AG08395 (cell line): ENCODE data around the gene MUC5B.
"Not testable (repeated sequence)": the region's sequence is repeated elsewhere in the genome, so short reads cannot be mapped to it uniquely, and the experiment has no call there.

Source experiments
- DNase-seq: peaks from one replicate; pipeline ENCODE4 v3.0.0; 2012; ENCODE audit warnings: mixed read lengths, low spot score

The MUC5B gene, protein sequence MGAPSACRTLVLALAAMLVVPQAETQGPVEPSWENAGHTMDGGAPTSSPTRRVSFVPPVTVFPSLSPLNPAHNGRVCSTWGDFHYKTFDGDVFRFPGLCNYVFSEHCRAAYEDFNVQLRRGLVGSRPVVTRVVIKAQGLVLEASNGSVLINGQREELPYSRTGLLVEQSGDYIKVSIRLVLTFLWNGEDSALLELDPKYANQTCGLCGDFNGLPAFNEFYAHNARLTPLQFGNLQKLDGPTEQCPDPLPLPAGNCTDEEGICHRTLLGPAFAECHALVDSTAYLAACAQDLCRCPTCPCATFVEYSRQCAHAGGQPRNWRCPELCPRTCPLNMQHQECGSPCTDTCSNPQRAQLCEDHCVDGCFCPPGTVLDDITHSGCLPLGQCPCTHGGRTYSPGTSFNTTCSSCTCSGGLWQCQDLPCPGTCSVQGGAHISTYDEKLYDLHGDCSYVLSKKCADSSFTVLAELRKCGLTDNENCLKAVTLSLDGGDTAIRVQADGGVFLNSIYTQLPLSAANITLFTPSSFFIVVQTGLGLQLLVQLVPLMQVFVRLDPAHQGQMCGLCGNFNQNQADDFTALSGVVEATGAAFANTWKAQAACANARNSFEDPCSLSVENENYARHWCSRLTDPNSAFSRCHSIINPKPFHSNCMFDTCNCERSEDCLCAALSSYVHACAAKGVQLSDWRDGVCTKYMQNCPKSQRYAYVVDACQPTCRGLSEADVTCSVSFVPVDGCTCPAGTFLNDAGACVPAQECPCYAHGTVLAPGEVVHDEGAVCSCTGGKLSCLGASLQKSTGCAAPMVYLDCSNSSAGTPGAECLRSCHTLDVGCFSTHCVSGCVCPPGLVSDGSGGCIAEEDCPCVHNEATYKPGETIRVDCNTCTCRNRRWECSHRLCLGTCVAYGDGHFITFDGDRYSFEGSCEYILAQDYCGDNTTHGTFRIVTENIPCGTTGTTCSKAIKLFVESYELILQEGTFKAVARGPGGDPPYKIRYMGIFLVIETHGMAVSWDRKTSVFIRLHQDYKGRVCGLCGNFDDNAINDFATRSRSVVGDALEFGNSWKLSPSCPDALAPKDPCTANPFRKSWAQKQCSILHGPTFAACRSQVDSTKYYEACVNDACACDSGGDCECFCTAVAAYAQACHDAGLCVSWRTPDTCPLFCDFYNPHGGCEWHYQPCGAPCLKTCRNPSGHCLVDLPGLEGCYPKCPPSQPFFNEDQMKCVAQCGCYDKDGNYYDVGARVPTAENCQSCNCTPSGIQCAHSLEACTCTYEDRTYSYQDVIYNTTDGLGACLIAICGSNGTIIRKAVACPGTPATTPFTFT (N-terminal part only)

DNA sequence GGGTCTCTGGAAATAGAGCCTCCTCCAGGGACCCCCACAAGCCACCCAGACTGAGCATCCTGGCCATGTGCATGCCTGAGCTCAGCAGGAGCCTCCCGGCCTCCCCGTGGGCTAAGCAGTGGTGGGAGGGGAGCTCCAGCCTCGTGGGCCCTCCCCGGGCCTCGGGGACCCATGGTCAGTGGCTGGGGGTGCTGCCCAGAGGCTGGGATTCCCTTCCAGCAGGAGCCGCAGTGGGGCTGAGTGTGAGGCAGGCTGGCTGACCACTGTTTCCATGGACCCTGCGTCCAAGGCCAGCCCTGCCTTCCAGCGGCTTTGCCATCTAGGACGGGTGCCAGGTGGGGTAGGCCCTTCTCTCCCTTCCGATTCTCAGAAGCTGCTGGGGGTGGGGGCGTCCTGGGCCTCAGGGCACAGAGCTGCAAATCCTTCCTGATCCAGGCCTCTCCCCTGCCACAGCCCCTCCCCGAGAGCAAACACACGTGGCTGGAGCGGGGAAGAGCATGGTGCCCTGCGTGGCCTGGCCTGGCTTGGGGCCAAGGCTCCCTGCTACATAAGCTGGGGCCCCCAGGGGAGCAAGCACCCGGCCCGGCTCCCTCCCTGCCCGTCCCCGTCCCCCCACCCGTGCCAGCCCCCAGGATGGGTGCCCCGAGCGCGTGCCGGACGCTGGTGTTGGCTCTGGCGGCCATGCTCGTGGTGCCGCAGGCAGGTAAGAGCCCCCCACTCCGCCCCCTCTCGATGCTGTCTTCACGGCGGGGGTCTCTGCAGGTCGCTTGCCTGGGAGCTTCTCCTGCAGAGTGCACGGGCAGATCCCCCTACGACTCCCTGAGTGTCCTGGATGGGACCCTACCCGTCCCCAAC, at the start of gene MUC5B:
Gene MUC5B, plus strand, starts transcription at position 576 of the 855 bp plus-strand sequence. Its CDS starts 58 bp downstream, at position 634.
- no peak for DNase-seq

DNA sequence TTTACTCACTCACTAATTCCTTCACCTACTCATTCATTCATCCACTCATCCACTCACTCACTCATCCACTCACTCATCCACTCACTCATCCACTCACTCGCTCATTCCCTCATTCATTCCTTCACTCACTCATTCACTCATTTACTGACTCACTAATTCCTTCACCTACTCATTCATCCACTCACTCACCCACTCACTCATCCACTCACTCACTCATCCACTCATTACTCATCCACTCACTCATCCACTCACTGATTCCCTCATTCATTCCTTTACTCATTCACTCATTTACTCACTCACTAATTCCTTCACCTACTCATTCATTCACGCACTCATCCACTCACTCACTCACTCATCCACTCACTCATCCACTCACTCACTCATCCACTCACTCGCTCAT, 49.5 kb upstream of the MUC5B start:
- DNase-seq = not testable (repeated sequence)

DNA sequence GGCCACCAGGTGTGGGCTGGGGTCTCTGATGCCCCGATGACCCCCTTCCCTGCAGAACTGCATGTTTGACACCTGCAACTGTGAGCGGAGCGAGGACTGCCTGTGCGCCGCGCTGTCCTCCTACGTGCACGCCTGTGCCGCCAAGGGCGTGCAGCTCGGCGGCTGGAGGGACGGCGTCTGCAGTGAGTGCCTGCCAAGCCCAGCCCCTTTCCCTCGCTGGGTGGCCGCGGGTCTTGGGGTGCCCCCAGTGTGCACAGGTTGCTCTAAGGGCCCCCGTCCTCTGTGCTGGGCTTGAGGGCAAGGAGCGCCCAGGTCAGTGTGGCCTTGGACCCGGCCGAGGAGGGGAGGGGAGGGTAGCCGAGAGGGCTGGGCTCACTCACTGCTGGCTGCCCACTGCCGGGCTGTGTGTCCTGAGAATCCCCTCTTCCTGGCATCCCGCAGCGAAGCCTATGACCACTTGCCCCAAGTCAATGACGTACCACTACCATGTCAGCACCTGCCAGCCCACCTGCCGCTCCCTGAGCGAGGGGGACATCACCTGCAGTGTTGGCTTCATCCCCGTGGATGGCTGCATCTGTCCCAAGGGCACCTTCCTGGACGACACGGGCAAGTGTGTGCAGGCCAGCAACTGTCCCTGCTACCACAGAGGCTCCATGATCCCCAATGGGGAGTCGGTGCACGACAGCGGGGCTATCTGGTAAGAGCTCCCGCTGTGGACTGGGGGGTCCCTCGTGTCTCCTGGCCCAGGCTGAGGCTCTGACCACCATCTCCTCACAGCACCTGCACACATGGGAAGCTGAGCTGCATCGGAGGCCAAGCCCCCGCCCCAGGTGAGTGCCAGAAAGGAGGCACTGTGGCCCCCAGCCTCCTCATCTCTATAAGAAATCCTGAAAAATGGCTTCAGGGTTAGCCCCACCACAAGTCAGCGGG, 48.2 kb upstream of the MUC5B start:
- DNase-seq = no peak

DNA sequence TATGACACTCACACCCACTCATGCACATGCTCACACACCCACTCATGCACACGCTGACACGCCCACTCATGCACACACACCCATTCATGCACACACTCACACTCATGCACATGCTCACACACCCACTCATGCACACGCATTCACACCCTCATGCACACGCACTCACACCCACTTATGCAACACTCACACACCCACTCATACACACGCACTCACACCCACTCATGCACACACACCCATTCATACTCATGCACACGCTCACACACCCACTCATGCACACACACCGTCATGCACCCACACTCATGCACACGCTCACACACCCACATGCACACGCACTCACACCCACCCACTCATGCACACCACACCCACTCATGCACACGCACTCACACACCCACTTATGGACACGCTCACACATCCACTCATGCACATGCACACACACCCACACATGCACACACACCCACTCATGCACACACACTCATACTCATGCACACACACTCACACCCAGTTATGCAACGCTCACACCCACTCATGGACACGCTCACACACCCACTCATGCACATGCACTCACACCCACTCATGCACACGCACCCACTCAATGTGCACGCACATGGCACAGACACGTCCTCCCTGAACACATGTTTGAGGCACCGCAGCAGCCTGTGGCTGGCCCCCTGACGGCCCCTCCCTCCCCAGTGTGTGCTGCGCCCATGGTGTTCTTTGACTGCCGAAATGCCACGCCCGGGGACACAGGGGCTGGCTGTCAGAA, 47.2 kb upstream of the MUC5B start:
- no peak for DNase-seq

DNA sequence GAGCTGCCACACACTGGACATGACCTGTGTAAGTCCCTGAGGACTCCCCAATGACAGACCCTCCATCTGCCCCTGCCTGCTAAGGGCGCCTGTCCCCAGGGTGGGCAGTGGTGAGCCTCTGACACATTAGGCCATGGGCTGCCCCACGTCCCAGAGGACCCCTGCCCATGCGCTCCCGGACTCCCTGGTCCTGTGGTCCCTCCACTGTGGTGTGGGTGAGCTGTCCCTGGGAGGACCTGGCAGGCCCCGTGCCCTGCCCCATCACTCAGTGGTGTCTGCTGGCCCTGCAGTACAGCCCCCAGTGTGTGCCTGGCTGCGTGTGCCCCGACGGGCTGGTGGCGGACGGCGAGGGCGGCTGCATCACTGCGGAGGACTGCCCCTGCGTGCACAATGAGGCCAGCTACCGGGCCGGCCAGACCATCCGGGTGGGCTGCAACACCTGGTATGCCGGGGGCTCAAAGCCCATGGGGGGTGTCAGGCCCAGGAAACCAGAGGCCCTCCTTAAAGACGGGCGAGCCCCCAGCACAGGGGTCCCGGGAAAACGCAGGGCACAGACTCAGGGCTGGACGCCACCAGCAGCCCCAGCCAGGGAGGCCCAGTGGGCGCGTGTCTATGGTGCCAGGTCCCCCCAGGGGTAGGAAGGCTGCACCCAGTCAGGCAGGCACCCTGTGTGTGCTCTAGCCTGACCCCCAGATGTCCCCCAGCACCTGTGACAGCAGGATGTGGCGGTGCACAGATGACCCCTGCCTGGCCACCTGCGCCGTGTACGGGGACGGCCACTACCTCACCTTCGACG, 46.4 kb upstream of the MUC5B start:
- DNase-seq = no peak

DNA sequence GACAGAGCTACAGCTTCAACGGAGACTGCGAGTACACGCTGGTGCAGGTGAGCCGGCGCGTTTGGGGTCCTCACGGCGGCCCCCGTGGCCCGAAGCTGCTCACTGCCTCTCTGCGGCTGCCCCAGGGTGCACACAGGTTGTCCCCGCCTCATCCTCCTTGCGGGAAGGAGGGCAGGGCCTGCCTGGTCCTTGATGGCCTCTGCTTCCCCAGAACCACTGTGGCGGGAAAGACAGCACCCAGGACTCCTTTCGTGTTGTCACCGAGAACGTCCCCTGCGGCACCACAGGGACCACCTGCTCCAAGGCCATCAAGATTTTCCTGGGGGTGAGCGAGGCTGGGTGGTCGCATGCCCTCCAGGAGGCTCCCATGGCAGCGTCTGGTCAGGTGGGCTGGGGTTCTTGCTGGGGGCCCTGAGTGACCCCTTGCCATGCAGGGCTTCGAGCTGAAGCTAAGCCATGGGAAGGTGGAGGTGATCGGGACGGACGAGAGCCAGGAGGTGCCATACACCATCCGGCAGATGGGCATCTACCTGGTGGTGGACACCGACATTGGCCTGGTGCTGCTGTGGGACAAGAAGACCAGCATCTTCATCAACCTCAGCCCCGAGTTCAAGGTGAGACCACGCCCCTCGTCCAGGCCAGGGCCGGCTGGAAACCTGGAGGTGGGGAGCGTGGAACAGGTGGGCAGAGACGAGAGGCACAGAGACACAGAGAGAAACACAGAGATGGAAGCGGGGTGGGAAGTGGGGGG, 45.7 kb upstream of the MUC5B start:
- no peak for DNase-seq

DNA sequence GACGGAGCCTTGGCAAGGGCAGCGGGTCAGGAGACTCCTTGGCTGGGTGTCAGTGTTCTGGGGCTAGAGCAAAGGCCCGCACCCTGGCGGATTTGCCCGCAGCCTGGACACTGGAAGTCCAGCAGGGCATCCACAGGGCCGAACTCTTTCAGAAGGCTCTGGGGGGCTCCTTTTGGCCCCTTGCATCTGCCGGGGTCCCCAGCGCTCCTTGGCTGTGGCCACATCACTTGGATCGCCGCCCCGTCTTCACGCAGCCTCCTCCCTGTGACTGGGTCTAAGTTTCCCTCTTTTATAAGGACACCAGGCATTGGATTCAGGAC, 45.1 kb upstream of the MUC5B start:
- no peak for DNase-seq

DNA sequence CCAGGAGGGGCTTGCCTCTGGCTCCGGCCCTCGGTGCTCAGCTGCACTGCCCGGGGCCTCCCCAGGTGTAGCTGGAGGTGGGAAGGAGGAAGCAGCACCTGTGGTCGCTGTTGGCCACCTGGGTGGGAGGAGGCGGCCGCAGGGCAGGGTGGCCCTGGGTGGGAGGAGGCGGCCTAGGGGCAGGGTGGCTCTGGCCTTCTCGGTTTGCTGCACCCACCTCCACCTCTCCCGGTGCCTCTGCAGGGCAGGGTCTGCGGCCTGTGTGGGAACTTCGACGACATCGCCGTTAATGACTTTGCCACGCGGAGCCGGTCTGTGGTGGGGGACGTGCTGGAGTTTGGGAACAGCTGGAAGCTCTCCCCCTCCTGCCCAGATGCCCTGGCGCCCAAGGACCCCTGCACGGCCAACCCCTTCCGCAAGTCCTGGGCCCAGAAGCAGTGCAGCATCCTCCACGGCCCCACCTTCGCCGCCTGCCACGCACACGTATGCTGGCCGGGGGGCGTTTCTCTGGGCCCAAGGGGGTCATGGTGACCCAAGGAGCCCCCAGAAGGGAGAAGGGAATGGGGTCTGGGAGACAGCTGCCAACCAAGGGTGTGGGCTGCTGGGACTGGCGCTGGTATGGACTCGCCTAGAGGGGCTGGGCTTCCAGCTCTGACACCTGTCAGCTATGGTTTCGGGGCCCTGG, 44.5 kb upstream of the MUC5B start:
- DNase-seq = no peak

DNA sequence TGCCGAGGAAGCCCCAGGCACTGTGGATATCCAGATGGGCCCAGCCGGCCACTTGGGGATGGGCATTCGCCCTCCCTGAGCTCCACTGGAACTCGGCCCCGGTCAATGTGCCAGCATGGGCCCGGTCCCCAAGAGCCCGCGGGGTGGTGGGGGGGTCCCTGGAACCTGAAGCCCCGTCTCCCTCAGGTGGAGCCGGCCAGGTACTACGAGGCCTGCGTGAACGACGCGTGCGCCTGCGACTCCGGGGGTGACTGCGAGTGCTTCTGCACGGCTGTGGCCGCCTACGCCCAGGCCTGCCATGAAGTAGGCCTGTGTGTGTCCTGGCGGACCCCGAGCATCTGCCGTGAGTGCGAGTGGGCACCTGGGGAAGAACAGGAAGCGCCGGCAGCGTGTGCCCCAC, 44.0 kb upstream of the MUC5B start:
- DNase-seq = no peak

DNA sequence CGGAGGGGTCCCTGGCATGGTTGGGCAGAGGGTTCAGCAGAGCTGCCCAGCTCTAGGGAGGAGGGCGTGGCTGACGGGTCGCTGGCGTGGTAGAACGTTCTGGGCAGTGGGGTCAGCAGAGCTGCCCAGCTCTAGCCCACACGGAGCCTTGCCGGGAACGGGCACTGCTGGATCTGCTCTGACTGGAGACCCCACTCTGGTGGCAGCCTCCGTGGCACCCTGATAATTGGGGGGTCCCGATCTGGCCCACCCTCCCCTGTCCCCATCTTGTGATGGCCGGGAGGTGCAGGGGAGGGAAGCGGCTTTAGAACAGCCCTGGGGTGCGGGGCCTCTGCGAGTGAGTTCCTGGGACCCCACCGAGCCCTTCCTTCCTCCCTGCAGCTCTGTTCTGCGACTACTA, 43.2 kb upstream of the MUC5B start:
- DNase-seq = no peak

DNA sequence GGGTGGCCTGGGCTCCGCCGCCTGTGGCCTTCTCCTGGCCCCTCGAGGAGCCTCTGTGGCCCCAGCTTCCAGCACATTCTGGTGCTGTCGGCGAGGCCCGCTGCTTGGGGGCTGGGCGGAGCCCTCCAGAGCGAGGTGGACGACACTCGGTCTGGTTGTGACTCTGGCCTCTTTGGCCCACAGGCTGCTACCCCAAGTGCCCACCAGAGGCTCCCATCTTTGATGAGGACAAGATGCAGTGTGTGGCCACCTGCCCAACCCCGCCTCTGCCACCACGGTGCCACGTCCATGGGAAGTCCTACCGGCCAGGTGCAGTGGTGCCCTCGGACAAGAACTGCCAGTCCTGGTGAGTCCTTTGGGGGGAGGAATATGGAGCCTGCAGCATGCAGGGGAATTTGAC, 42.7 kb upstream of the MUC5B start:
- DNase-seq = no peak

DNA sequence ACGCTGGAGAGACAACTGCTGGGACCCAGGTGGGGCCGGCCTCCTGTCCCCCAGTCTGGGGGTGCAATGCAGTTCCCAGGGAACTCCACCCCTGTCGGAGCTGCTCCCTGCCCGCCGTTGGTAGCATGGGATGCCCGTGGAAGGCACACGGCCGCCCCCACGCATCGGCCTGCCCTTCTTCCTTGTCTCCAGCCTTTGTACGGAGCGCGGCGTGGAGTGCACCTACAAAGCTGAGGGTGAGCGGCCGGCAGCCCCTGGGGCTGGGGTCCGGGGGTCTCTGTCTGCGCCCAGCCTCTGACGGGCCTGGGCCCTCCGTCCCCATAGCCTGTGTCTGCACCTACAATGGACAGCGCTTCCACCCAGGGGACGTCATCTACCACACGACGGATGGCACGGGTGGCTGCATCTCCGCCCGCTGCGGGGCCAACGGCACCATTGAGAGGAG, 41.9 kb upstream of the MUC5B start:
- DNase-seq = no peak

DNA sequence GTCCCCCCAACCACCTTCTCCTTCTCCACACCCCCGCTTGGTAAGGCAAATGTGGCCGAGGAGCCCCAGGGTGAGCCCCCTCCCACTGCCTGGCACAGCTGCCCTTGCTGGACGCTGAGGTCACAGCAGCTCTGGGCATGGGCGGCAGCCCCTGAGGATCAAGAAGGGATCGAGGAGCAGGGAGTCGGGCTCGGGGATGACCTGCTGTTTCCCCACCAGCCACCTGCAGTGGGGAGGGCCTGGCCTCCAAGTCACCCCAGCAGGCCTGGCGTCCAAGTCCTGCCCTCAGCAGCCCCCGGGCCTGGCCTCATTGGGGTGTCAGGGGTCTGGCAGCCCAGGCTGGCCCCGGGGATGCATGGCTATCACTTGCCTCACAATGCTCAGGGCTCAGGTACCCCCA, 41.4 kb upstream of the MUC5B start:
- no peak for DNase-seq

DNA sequence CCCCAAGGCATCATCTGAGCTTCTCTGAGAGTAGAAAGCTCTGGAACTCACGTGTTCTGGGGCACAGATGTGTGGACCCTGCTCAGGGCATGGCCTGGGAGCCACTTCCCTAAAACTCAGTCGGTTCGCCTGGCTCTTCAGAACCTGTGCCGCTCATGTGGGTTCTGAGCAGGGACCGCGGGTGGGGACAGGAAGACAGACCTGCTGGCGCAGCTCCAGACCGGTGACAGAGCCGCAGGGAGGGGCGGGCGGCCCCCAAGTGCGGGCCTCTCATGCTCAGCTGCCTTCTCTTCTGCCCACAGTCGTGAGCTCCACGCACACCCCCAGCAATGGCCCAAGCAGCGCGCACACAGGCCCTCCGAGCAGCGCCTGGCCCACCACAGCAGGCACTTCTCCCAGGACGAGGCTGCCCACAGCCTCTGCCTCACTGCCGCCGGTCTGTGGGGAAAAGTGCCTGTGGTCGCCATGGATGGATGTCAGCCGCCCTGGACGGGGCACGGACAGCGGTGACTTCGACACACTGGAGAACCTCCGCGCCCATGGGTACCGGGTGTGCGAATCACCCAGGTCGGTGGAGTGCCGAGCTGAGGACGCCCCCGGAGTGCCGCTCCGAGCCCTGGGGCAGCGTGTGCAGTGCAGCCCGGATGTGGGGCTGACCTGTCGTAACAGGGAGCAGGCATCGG, 40.9 kb upstream of the MUC5B start:
- no peak for DNase-seq

DNA sequence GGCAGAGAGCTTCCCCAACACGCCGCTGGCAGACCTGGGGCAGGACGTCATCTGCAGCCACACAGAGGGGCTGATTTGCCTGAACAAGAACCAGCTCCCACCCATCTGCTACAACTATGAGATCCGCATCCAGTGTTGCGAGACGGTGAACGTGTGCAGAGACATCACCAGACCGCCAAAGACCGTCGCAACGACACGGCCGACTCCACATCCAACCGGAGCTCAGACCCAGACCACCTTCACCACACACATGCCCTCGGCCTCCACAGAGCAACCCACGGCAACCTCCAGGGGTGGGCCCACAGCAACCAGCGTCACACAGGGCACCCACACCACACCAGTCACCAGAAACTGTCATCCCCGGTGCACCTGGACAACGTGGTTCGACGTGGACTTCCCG, 38.7 kb upstream of the MUC5B start:
- DNase-seq = not testable (repeated sequence)

DNA sequence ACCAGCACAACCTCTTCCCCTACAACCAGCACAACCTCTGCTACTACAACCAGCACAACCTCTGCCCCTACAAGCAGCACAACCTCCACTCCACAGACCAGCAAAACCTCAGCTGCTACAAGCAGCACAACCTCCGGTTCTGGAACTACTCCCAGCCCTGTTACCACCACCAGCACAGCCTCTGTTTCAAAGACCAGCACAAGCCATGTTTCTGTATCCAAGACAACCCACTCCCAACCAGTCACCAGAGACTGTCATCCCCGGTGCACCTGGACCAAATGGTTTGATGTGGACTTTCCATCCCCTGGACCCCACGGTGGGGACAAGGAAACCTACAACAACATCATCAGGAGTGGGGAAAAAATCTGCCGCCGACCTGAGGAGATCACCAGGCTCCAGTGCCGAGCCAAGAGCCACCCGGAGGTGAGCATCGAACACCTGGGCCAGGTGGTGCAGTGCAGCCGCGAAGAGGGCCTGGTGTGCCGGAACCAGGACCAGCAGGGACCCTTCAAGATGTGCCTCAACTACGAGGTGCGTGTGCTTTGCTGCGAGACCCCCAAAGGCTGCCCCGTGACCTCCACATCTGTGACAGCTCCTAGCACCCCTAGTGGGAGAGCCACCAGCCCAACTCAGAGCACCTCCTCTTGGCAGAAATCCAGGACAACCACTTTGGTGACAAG, 34.3 kb upstream of the MUC5B start:
- DNase-seq = not testable (repeated sequence)
